GM12878 (cell line): ENCODE data around the gene ABCA13. TPM values are rescaled to one million over a fixed set of nuclear protein-coding genes. Genes with fewer than 3 reads are reported as not detected.

Experiments used
- ATAC-seq: fragments of 200-7000 bp; cut with Tn5 transposase; 3 replicates; pipeline ENCODE4 v1.9.1; 2020; ENCODE audit warnings: mild to moderate bottlenecking, moderate library complexity
- BruUV-seq: library from RNA; stranded (reverse); fragments of 400-500 nt; replicated peaks from 2 replicates; lab custom pipeline; 2021; lab: Mats Ljungman, UMichigan
- CTCF ChIA-PET: fragments of 300-600 bp; sonication (Branson Sonifier 250); formaldehyde crosslinking; extraction: SDS; loops from one replicate; lab custom pipeline; 2021; ENCODE audit warnings: inconsistent platforms; lab: Yijun Ruan, JAX
- POLR2A ChIA-PET: fragments of 350-600 bp; formaldehyde crosslinking; extraction: SDS; loops from one replicate; lab custom pipeline; 2021; ENCODE audit warnings: inconsistent platforms; lab: Charles Lee
- RAD21 ChIA-PET: fragments of 300-600 bp; sonication (Branson Sonifier 250); formaldehyde crosslinking; loops from one replicate; lab custom pipeline; 2023; ENCODE audit warnings: antibody characterized with exemption; ENCODE audit not compliant: unreplicated experiment; lab: Charles Lee
- SMC1A ChIA-PET: fragments of 300-600 bp; sonication (Branson Sonifier 250); formaldehyde crosslinking; loops from one replicate; lab custom pipeline; 2023; ENCODE audit not compliant: unreplicated experiment, uncharacterized antibody; lab: Charles Lee
- DNase-seq: peaks from one replicate; pipeline ENCODE4 v3.0.0-alpha.2; 2011; ENCODE audit warnings: low read depth, low spot score
- FAIRE-seq: peaks from 3 replicates; lab custom pipeline; 2011; peaks lifted over from hg19 to GRCh38; lab: Jason Lieb, UNC
- H2AFZ ChIP-seq: 2 replicates; pipeline ENCODE4 v1.6.0; 2011; ENCODE audit warnings: low read depth, low read length, control low read depth; ENCODE audit not compliant: control insufficient read depth
- H3K27ac ChIP-seq: 2 replicates; pipeline ENCODE4 v1.5.1; 2011; ENCODE audit warnings: control low read depth; ENCODE audit not compliant: control insufficient read depth, insufficient read depth
- H3K27me3 ChIP-seq, 2 experiments: replicated peaks in 1 of 2; 2 replicates each; pipeline versions ENCODE4 v1.6.0 to v1.6.1; 2011; ENCODE audit warnings: low read length in 1 of 2; ENCODE audit not compliant: control insufficient read depth in 2 of 2, insufficient read depth in 2 of 2
- H3K36me3 ChIP-seq, 2 experiments: 2 replicates each; pipeline ENCODE4 v1.5.1; 2011; ENCODE audit warnings: low read length in 1 of 2; ENCODE audit not compliant: control insufficient read depth in 2 of 2, insufficient read depth in 2 of 2
- H3K4me1 ChIP-seq: 2 replicates; pipeline ENCODE4 v1.6.1; 2011; ENCODE audit warnings: mild to moderate bottlenecking, low read length, moderate library complexity, mixed read lengths; ENCODE audit not compliant: control insufficient read depth, insufficient read depth
- H3K4me2 ChIP-seq: 2 replicates; pipeline ENCODE4 v1.6.0; 2011; ENCODE audit warnings: control low read depth; ENCODE audit not compliant: control insufficient read depth, insufficient read depth
- H3K4me3 ChIP-seq: fragments of 200-600 bp; sonication (generic); 2 replicates; pipeline ENCODE4 v1.5.1; 2016
- H3K79me2 ChIP-seq: 2 replicates; pipeline ENCODE4 v1.6.0; 2011; ENCODE audit warnings: low read length; ENCODE audit not compliant: control insufficient read depth, insufficient read depth
- H3K9ac ChIP-seq: 2 replicates; pipeline ENCODE4 v1.8.0; 2011; ENCODE audit warnings: low read length, control low read depth, mixed read lengths; ENCODE audit not compliant: control insufficient read depth, insufficient read depth
- H3K9me3 ChIP-seq: replicated peaks from 3 replicates; pipeline ENCODE4 v1.5.1; 2011; ENCODE audit warnings: mild to moderate bottlenecking, low read length; ENCODE audit not compliant: control insufficient read depth, insufficient read depth
- H4K20me1 ChIP-seq: 2 replicates; pipeline ENCODE4 v1.6.0; 2011; ENCODE audit not compliant: control insufficient read depth, insufficient read depth
- CTCF ChIP-seq, 3 experiments: IDR thresholded peaks in 2 of 3; conservative IDR thresholded peaks in 1 of 3; 2 replicates each; pipeline ENCODE4 v1.5.1; 2011; ENCODE audit warnings: low read depth in 3 of 3, low read length in 3 of 3, mild to moderate bottlenecking in 3 of 3, control low read depth in 2 of 3, moderate library complexity in 2 of 3, inconsistent platforms in 1 of 3, mixed read lengths in 1 of 3; ENCODE audit not compliant: control insufficient read depth in 2 of 3, insufficient read depth in 1 of 3; ENCODE audit errors: extremely low read depth in 1 of 3
- GATAD2B ChIP-seq: fragments of 450-650 bp; conservative IDR thresholded peaks from 2 replicates; pipeline ENCODE4 v1.6.1; 2017; ENCODE audit warnings: low read depth, mild to moderate bottlenecking, moderate library complexity
- PRDM15 ChIP-seq: fragments of 450-650 bp; formaldehyde crosslinking; IDR thresholded peaks from 2 replicates; pipeline ENCODE4 v1.4.0; 2020; ENCODE audit warnings: mild to moderate bottlenecking, moderate library complexity
- SREBF1 ChIP-seq: IDR thresholded peaks from 2 replicates; pipeline ENCODE4 v1.6.1; 2012; ENCODE audit warnings: mild to moderate bottlenecking, low read length
- WGBS: methylation state at CpG from one replicate; pipeline ENCODE4 v1.1.6; 2016; ENCODE audit warnings: low lambda C conversion rate; ENCODE audit not compliant: insufficient replicate concordance, insufficient coverage; ENCODE audit errors: missing lambda C conversion rate; 5-methylcytosine and 5-hydroxymethylcytosine counted together
- in situ Hi-C: fragments of 300-500 bp; cut with MboI; formaldehyde crosslinking; loops from 9 replicates; pipeline ENCODE4 v1.14.3; 2018; ENCODE audit warnings: mixed read lengths
- intact Hi-C: fragments of 100-400 bp; cut with micrococcal nuclease; formaldehyde crosslinking; loops from one replicate; pipeline ENCODE4 v1.14.2; 2022; ENCODE audit not compliant: unreplicated experiment
- polyA plus RNA-seq, 11 experiments: library from polyadenylated mRNA; depleted of rRNA in 4 of 11; unstranded in 6 of 11; stranded (reverse) in 5 of 11; fragments of >200 nt; fragmentation: Nextera tagmentation in 4 of 11; fragmentation: Illumina TruSeq in 1 of 11; extraction: Ambion mirVana in 4 of 11; extraction: Trizol in 1 of 11; gene quantifications; 1 replicate in 1 of 11; 2 replicates in 10 of 11; pipeline versions ENCODE4 v1.2.1 to v1.2.3, GENCODE V29; 2011 to 2016; ENCODE audit warnings: inconsistent platforms in 2 of 11, missing spikeins in 2 of 11, low read depth in 1 of 11
- total RNA-seq, 4 experiments: library from RNA; depleted of rRNA in 3 of 4; stranded (reverse); fragments of >200 nt in 3 of 4; fragmentation: Illumina TruSeq in 1 of 4; extraction: Trizol in 1 of 4; gene quantifications; 2 replicates each; pipeline versions ENCODE4 v1.2.1 to v1.2.3, GENCODE V29; 2013 to 2021

The ABCA13 gene
- total and polyA plus RNA-seq, 10 of the 15 experiments (the other 5 are each of a cell fraction or from before 2014, with no cell fraction given), result under 0.01 to 0.98 (median 0.04) TPM; not detected in 2

GRCh38 chr7:48414011-48414732 lies 242.9 kb downstream of the ABCA13 start (continued):
- TF ChIP-seq PRDM15 (CRISPR knock-in tag), result no peak
- no peak for TF ChIP-seq SREBF1

GRCh38 chr7:48416327-48416908 lies 245.2 kb downstream of the ABCA13 start:
- no peaks in the 10 kb centered on the region for H3K79me2 ChIP-seq
- in situ Hi-C loops (no loop called here), intact Hi-C loops (no loop called here)
- TF ChIP-seq GATAD2B (no peak), CTCF (IDR thresholded peaks at IDR 0.05 in 2 of 3, conservative IDR thresholded peaks at IDR 0.05 in 1 of 3; ENCODE audit: control insufficient read depth in 2 of 3, extremely low read depth in 1 of 3, insufficient read depth in 1 of 3, low read depth in 3 of 3, low read length in 3 of 3) (0 out of 6 replicates have a peak, but pooled peaks of 1 of the 3 experiments have one; percentile 8)
- no peak overlapping the region for H3K27ac ChIP-seq
- ChIA-PET POLR2A (no interaction called here), CTCF (no interaction called here), SMC1A (no interaction called here), RAD21 (no interaction called here)
- no peaks in the 10 kb centered on the region for H3K9me3 ChIP-seq
- H2AFZ ChIP-seq, result no peak overlapping the region
- no peak overlapping the region for H3K4me2 ChIP-seq
- no peak overlapping the region for H3K9ac ChIP-seq
- no peak overlapping the region for H3K4me3 ChIP-seq
- DNase-seq (no peak), FAIRE-seq (no peak), ATAC-seq (peak; percentile 36; the same call in 1 of the 3 replicates)
- no peaks in the 10 kb centered on the region for H3K4me1 ChIP-seq
- no peaks in the 10 kb centered on the region for H4K20me1 ChIP-seq
- no TSS peak for BruUV-seq
- H3K27me3 ChIP-seq, result no peaks in the 10 kb centered on the region; a peak in 2 of 4 replicates
- WGBS, result 28% methylated on average over 9 of the region's 9 CpGs
- no peaks in the 10 kb centered on the region for H3K36me3 ChIP-seq
